GM21390 (cell line): ENCODE measurements around the gene SQSTM1.
"Not testable (repeated sequence)": the region's sequence is repeated elsewhere in the genome, so short reads cannot be mapped to it uniquely, and the experiment has no call there.

Source experiments
- ATAC-seq: cut with Tn5 transposase; IDR thresholded peaks from one replicate; pipeline ENCODE4 v1.9.1; 2021; ENCODE audit not compliant: unreplicated experiment

The SQSTM1 gene

GRCh38 chr5:179823937-179824744 lies 3.4 kb downstream of the SQSTM1 start:
- ATAC-seq = no peak

DNA sequence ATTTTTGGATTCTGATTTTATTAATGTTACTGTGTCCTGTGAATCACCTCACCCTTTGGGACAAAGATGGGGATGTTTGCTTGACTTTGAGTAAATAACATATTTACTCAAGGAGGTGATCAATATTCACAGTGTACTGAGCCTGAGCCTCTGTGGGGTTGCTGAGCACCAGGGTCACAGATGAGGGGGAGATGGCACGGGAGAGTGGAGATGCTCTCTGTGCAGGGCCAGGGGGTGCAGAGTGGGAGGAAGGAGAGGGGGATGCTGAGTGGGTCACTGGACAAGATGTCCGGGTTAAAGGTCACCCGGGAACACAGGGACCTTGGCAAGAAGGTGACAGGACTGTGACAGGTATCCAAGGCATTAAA lies 4.0 kb downstream of the SQSTM1 start:
- ATAC-seq = no peak

GRCh38 chr5:179825655-179826182 lies 5.0 kb downstream of the SQSTM1 start:
- ATAC-seq = no peak

- ATAC-seq = no peak
Observed at GRCh38 chr5:179827680-179828079, 7.0 kb downstream of the SQSTM1 start.

DNA sequence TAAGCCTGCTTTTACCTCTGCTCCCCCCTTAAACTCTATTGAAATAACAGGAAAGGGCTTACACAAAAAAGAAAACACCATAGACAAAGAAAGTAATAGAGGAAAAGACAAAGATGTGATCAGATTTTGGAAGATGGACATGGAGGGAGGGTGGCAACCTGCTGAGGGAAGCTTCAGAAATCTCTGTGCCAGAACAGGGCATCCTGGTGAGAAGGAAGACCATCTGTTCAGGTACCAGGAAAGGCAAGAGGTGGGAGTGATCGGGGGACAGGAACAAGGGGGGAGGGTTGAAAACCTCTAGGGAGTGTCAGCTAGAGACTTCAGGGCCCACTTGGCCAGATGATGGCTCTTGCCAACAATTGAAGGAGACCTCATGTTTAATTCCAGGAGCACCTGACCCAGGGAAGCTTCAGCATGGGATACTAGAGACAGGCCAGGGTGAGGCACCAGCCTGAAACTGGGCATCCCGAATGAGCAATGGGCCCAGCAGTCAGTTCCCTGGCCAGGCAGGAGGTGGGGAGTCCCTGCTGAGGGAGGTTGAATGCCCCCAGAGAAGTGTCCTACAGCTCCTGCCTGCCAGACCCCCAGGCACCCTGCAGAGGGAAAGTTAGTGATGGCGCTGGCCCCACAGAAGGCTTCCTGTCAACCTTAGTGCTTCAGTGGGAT lies 8.2 kb downstream of the SQSTM1 start:
- ATAC-seq = no peak

DNA sequence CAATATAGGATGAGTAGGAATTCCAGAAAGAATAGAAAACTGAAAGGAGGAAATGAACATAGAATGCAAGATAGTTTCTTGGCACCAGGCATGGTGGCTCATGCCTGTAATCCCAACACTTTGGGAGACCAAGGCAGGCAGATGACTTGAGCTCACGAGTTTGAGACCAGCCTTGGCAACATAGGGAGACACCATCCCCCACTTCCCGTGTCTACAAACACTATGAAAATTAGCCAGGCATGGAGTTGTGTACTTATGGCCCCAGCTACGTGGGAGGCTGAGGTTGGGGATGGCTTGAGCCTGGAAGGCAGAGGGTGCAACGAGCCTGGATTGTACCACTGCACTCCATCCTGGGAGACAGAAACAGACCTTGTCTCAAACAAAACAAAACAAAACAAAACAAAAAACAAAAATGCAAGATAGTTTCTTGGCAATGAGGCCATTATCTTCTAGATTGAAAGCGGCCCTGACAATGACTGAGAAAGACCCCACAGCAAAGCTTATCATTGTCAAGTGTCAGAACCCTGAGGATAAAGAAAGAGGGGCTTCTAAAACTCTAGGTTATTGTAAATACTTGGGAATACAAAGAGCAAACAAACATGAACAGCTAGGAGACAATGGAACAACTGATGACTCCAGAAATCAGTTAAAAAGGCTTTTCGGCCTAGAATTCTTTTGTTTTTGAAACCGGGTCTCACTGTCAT lies 9.2 kb downstream of the SQSTM1 start:
- ATAC-seq = no peak

GRCh38 chr5:179830818-179831468 lies 10.2 kb downstream of the SQSTM1 start:
- ATAC-seq = no peak

DNA sequence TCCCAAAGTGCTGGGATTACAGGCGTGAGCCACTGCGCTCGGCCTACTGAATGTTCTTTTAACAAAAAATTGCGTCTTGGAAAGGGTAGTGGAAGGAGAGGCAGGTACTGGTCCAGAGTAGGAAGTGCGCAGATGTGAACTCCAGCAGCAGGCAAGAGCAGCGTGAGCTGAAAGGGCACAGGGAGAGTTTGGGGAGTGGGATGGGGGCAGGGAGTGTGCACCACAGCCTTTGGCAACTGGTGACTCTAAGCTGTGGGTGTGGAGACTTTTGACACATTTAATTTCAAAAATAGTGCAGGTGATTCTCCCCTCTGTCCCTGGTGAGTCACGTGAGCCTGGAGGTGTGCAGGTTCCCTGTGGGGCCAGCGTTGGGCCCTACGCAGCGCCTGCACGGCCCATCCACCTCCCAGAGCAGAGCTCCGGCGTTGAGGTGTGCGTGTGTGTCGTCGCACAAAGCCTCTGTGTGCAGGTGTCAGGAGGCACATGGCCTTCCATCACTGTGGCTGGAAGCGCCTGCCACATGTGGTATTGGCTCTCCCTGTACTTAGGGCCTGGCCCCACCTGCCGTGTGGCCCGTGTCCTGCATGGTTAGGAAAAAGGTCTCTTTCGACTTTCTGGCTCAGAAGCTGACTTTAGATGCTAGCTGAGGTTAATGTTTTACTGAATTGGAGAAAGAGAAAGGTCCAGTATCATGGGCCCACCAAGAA lies 11.5 kb downstream of the SQSTM1 start:
- ATAC-seq = no peak

DNA sequence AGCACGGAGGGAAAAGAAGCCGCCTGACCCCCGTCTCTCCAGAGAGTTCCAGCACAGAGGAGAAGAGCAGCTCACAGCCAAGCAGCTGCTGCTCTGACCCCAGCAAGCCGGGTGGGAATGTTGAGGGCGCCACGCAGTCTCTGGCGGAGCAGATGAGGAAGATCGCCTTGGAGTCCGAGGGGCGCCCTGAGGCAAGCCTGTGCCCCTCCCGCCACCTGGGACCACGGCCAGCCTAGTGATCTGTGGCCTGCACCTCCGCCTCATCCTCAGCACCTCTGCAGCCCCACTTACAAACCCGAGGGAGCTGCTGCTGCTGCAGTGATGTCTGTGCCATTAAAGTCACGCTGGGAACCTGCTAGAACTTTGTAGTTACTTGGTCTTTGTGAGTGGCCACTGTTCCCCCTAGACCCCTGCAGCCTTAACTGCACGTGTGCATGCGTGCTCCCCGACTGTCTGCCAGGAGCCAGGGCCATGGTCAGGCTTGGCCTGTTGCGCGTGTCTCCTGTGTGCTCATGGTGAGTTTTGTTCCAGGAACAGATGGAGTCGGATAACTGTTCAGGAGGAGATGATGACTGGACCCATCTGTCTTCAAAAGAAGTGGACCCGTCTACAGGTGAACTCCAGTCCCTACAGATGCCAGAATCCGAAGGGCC lies 12.5 kb downstream of the SQSTM1 start:
- no peak for ATAC-seq

GRCh38 chr5:179833709-179834070 lies 13.0 kb downstream of the SQSTM1 start:
- ATAC-seq = no peak

- no peak for ATAC-seq
Observed at GRCh38 chr5:179834120-179834519, 13.4 kb downstream of the SQSTM1 start.

DNA sequence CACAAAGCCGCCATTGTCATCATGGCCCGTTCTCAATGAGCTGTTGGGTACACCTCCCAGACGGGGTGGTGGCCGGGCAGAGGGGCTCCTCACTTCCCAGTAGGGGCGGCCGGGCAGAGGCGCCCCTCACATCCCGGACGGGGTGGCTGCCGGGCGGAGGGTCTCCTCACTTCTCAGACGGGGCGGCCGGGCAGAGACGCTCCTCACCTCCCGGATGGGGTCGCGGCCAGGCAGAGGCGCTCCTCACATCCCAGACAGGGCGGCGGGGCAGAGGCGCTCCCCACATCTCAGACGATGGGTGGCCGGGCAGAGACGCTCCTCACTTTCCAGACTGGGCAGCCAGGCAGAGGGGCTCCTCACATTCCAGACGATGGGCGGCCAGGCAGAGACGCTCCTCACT lies 14.2 kb downstream of the SQSTM1 start:
- not testable (repeated sequence) for ATAC-seq

GRCh38 chr5:179836225-179837019 lies 15.7 kb downstream of the SQSTM1 start:
- peak; percentile 56 for ATAC-seq

DNA sequence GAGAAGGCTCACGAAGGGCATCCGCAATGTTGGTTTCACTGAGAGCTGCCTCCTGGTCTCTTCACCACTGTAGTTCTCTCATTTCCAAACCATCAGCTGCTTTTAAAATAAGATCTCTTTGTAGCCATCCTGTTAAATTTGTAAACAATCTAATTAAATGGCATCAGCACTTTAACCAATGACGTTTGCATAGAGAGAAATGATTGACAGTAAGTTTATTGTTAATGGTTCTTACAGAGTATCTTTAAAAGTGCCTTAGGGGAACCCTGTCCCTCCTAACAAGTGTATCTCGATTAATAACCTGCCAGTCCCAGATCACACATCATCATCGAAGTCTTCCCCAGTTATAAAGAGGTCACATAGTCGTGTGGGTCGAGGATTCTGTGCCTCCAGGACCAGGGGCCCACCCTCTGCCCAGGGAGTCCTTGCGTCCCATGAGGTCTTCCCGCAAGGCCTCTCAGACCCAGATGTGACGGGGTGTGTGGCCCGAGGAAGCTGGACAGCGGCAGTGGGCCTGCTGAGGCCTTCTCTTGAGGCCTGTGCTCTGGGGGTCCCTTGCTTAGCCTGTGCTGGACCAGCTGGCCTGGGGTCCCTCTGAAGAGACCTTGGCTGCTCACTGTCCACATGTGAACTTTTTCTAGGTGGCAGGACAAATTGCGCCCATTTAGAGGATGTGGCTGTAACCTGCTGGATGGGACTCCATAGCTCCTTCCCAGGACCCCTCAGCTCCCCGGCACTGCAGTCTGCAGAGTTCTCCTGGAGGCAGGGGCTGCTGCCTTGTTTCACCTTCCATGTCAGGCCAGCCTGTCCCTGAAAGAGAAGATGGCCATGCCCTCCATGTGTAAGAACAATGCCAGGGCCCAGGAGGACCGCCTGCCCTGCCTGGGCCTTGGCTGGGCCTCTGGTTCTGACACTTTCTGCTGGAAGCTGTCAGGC lies 16.6 kb downstream of the SQSTM1 start:
- no peak for ATAC-seq

DNA sequence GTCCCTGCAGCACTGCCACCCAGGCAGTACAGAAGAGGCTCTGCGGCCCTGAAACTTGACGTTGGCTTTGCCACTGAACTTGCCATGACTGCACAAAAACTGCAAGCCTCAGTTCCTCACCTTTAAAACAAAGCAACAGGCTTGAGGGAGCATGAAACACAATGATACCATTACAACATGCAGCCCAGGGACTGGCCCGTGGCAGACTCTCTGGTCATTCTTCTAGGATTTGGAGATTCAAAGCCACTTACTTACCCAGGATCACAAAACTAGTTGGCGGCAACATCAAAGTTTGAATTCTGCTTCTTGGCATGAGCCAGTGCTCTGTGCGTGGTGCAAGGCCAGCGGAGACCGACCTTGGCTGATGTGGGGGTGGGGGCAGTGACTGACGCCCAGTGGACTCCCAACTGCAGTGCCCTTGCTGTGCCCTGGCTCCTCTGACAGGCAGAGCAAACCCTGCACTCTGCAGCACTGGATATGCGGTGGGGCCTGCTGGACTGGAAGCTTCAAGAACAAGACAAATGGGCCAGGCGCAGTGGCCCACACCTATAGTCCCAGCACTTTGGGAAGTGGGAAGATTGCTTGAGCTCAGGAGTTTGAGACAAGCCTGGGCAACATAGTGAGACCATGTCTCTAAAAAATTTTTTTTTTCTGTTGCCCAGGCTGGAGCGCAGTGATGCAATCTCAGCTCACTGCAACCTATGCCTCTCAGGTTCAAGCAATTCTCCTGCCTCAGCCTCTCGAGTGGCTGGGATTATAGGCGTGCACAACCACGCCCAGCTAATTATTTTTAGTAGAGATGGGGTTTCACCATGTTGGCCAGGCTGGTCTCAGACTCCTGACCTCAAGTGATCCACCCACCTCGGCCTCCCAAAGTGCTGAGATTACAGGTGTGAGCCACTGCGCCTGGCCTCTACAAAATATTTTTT lies 18.9 kb downstream of the SQSTM1 start:
- no peak for ATAC-seq

DNA sequence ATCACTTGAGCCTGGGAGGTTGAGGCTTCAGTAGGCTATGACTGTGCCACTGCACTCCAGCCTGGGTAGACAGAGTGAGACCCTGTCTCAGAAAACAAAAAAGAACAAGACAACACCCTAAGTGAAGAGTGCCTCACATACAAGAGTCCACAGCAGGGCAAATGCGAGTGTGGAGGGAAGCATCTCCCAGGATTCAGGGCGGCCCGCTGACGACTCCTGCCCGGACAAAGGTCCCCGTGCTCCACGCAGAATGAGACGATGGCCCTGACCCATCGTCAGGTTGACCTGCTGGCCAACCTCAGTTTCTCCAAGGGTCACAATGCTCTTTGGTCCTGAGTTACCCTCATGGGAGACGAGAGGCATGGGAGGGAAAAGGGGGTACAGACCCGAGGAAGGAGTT lies 19.6 kb downstream of the SQSTM1 start:
- ATAC-seq = no peak

- ATAC-seq = no peak
Observed at GRCh38 chr5:179840766-179841165, 20.1 kb downstream of the SQSTM1 start.
